Heart left ventricle (tissue), 13 donors: ENCODE measurements around the gene SOWAHC.

Experiments used
- POLR2A ChIP-seq, 2 donors: fragments of 450-650 bp; IDR thresholded peaks; one replicate each; pipeline ENCODE4 v1.6.1; 2017; ENCODE audit warnings: antibody characterized with exemption in 2 of 2, mild to moderate bottlenecking in 2 of 2, moderate library complexity in 2 of 2
- TF ChIP-seq, protein P1 (sequence below), 12 donors: fragments of 200-600 bp; sonication (generic) in 4 of 12; IDR thresholded peaks; one replicate each; pipeline versions ENCODE4 v1.5.0 to v1.8.0; 2018 to 2022; ENCODE audit warnings: antibody characterized with exemption in 12 of 12, mild to moderate bottlenecking in 5 of 12
- donor health status: ischemic (EF 13 %, LVEDD 7.1; RV severe dilation, severe dysfunction).
- donor health status: DM: no; HTN: yes; CAD: no.
- donor health status: DM: no; HTN: no; CAD: no.
- donor health status: ischemic (EF 25% LVEDD 6.9; RV normal size, moderate dysfunction).
- donor health status: ischemic (EF 25% LVEDD 5.7; RV mildly dilated, moderate dysfunction).
- donor health status: ischemic (EF 35%, LVEDD 5.7; RV mildly dilated, moderate dysfunction).
- donor health status: nonischemic (EF 11% LVEDD 7.7; RV severe dilation, severe dysfunction).
- donor health status: DM: yes; HTN: yes; CAD: no.
- donor health status: PGD.
- donor health status: ischemic (EF 29% LVEDD 5.4; RV normal size, mild dysfunction).
- donor health status: nonischemic (EF 23%, LVEDD 6.1; RV moderate dilation, normal function).

GRCh38 chr2:109602617-109603188 is 11.5 kb upstream of the SOWAHC start:
- TF ChIP-seq, protein P1, sequence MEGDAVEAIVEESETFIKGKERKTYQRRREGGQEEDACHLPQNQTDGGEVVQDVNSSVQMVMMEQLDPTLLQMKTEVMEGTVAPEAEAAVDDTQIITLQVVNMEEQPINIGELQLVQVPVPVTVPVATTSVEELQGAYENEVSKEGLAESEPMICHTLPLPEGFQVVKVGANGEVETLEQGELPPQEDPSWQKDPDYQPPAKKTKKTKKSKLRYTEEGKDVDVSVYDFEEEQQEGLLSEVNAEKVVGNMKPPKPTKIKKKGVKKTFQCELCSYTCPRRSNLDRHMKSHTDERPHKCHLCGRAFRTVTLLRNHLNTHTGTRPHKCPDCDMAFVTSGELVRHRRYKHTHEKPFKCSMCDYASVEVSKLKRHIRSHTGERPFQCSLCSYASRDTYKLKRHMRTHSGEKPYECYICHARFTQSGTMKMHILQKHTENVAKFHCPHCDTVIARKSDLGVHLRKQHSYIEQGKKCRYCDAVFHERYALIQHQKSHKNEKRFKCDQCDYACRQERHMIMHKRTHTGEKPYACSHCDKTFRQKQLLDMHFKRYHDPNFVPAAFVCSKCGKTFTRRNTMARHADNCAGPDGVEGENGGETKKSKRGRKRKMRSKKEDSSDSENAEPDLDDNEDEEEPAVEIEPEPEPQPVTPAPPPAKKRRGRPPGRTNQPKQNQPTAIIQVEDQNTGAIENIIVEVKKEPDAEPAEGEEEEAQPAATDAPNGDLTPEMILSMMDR (IDR thresholded peaks at IDR 0.05) = no peak
- no peak for TF ChIP-seq POLR2A (IDR thresholded peaks at IDR 0.05)
